Stimulated activated CD4-positive, alpha-beta T cell treated with anti-CD3 and anti-CD28 coated beads, Interleukin-2, amount 100 ng/mL, for 24 hours (primary cell): ENCODE measurements around the gene TNFAIP3.

ENCODE experiments used
- DNase-seq, 2 donors: peaks; one replicate each; pipeline ENCODE4 v3.0.0-alpha.2; 2020

Gene TNFAIP3

GRCh38 chr6:137927777-137928218 is 60.7 kb downstream of the TNFAIP3 start:
- DNase-seq, result peak; percentile 75 to 77

GRCh38 chr6:137928286-137928685 is 61.2 kb downstream of the TNFAIP3 start:
- DNase-seq, result peak; percentile 34 to 37

- no peak for DNase-seq
Observed at GRCh38 chr6:137931849-137932465, 64.9 kb downstream of the TNFAIP3 start.
